ENCODE results near the gene PRKG1. TPM values are rescaled to one million over a fixed set of nuclear protein-coding genes. Genes with fewer than 3 reads are reported as not detected.

The PRKG1 gene
- total RNA-seq, 2 donors from 2014 or later, result 94.5 to 96.0 TPM

DNA sequence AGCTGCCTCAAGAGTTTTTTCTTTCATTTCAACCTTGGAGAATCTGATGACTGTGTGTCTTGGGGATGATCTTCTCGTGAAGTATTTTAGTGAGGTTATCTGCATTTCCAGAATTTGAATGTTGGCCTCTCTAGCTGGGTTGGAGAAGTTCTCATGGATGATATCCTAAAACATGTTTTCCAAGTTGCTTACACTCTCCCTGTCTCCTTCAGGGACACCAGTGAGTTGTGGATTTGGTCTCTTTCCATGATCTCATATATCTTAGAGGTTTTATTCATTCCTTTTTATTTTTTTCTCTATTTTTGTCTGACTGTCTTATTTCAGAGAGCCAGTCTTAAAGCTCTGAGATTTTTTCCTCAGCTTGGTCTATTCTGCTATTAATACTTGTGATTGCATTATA lies 907.4 kb downstream of the PRKG1 start:
- DNase-seq (ENCODE audit: low spot score), result no peak
- intact Hi-C loops (cut with DNase I), result no loop called here

DNA sequence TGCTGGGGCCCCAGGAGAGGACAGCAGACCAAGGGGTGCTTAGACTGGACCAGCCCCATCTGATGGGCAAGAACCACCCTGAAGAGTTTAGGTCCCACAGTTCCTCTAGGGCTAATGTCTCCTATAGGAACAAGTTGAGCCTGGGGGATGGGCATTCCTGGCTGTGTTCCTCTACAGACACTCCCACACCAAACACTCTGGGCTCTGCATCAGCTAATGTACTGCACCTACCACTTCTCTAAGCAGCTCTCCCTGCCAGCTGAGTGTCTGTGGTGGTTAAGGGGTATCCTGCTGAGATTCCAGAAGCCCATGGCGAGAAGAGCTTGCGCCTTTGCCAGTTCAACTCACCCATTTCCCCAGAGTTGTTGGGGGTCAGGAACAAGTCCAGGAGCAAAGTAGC lies 909.2 kb downstream of the PRKG1 start:
- DNase-seq (ENCODE audit: low spot score), result no peak
- intact Hi-C loops (cut with DNase I), result no loop called here

DNA sequence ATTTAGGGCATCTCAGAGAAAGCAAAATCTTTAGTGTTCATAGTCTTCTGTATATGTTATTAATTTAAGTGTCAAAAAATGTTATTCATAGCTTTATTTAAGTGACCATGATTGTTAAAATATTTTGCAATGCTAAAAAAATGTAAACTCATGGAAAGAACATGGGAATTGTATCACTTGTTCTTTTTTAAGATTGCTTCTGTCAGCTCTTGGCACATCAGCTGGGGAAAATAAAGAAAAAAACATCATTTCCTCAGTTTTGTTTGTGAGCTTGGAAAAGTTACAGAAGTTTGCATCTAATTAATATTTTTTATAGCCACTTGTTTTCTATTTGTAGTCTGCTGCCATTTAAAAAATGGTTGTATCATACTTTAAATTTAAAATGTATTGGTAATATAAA lies 911.0 kb downstream of the PRKG1 start:
- DNase-seq (ENCODE audit: low spot score), result no peak
- intact Hi-C loops (cut with DNase I), result no loop called here

DNA sequence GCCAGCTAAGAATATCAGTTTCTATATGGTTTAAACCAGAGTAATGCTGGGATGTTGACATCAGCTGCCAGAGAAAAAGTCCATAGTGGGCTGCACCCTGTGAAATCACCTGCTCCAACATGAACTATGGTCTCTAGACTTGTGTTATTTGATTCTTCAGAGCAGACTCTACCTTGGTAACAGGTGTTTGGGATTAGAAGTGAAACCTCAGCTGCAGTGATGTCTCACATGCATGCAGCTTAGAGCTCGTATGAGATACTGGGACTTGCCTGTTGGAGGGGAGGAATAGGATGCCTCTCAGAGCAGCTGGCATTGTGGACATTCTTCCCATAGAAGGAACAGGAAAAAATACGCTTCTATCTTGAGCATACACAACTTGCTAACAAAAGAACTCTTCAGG lies 912.2 kb downstream of the PRKG1 start:
- intact Hi-C loops (cut with DNase I), result no loop called here
- DNase-seq (ENCODE audit: low spot score), result no peak

DNA sequence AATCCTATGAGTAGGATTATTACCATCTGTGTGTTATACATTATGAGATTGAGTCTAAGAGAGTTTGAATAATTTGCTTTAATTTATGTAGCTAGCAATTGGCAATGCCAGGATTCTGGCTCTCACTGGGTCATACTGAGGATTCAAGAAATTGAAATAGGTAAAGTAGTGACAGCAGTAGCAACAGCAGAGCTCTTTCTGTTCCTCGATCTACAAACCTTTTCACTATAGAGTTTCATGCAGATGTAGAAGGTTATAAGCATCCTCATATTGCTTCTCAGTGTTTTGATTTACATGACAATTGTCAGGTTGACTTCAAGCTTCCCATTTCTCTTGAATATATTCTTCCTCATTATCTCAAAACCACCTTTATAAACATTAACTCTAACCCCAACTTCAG lies 919.2 kb downstream of the PRKG1 start:
- DNase-seq (ENCODE audit: low spot score), result no peak

DNA sequence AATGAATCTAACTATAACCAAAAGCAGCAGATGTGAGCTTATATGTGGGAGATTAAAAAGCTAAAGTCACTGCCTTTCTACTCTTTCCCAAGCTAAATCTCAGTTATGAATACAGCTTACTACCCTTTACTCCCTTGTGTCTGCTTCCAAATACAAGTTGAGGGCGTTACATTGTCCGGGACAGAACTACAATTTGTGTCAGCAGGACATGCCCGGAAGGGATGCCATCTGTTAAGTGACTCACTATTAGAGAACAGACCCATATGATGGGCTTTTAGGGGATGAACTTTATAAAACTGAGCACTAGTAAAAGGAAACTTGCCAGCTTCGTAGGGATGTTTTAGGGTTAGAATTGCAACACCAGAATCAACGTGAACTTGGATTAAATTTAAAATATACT lies 924.8 kb downstream of the PRKG1 start:
- no peak for DNase-seq (ENCODE audit: low spot score)
- intact Hi-C loops (cut with DNase I), result no loop called here

More for the DNA sequence above, 919.2 kb downstream of the PRKG1 start:
- intact Hi-C loops (cut with DNase I), result no loop called here

DNA sequence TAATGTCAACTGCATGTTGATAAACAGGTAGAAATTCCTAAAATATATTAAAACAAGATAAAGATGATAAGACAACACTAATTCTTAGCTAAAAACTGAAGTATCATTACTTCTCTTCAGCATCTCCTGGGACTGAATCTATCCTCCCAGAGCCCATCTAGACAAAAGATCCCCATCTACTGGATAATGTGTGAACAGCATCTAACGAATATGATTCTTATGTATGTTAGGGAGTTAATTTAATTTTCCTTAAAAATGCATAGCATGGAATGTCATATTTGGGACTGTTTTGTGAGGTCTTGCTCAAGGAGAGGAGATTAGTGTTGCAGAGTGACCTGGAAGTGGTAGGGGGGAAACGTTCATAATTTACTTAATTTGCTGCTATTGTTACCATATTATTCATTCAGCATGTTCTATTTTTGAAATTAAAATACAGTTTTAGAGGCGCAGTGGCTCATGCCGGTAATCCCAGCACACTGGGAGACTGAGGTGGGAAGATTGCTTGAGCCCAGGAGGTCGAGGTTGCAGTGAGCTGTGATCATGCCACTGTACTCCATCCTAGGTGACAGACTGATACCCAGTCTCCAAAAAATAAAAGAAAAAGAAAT lies 930.2 kb downstream of the PRKG1 start:
- no peak for DNase-seq (ENCODE audit: low spot score)
- intact Hi-C loops (cut with DNase I), result no loop called here

DNA sequence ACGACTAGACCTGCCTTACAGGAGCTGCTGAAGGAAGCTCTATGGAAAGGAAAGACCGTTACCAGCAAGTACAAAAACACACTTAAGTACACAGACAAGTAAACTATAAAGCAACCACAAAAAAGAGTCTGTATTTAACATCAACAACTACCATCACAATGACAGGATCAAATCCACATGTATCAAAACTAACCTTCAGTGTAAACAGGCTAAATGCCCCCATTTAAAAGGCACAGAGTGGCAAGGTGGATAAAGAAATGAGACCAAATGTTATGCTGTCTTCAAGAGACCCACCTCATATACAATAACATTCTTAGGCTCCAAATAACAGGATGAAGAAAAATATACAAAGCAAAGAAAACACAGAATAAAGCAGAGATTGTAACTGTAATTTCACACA lies 932.8 kb downstream of the PRKG1 start:
- no peak for DNase-seq (ENCODE audit: low spot score)
- intact Hi-C loops (cut with DNase I), result no loop called here

DNA sequence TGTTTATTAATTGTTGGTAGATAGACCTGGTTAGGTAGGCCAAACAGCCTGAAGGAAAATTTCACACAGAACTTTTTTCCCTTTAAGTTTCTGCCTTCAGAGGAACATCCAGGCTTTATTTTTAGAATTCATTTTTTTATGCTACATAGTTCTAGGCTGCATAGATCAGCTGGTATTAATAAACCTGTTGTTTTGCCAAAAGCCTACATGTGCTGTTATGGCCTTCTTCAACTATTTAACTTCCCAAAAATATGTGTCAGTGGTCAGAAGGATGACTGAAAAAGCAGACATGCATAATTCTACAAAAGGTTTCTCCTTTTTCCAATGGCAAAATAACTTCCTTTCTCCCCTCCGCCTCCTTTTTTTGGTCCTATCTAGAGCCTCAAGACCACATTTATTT lies 936.8 kb downstream of the PRKG1 start:
- no peak for DNase-seq (ENCODE audit: low spot score)
- intact Hi-C loops (cut with DNase I), result no loop called here

DNA sequence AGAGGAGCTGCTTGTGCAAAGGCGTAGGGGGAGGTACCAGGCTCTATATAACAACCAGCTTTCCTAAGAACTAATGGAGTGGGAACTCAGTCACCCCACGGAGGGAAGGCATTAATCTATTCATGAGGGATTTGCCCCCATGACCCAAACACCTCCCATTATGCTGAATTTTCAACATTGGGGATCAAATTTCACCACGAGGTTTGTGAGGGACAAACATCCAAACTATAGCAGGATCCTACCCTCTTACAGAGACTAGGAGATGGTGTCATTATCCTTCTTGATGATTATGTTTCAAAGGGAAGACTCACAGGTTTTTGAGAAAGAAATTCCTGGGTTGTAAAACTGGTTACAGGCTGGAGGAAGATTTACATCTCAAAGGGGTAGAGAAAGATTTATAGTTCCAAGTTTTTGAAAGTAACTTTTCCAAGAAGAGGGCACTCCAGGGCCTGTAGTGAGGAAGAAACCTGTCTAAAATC lies 944.8 kb downstream of the PRKG1 start:
- intact Hi-C loops (cut with DNase I), result no loop called here
- no peak for DNase-seq (ENCODE audit: low spot score)

DNA sequence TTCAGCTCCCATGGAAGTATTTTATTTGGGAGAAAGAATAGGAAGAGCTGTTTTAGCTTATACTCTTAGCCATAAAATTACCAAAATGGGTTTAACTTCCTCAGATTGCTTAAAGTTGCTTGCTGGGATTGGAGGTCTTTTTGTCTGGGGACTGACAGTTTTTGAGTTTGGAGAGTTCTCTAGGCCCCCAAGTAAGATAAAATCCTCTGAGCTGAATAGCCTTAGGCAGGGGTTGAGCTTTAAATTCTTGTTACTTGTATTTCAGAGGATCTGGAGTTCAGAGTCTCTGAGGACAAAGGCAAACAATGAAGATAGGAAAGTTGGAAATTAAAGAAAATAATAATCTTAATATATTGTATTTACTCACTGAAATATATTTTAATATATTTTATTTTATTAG lies 945.4 kb downstream of the PRKG1 start:
- intact Hi-C loops (cut with DNase I), result no loop called here
- DNase-seq (ENCODE audit: low spot score), result no peak

DNA sequence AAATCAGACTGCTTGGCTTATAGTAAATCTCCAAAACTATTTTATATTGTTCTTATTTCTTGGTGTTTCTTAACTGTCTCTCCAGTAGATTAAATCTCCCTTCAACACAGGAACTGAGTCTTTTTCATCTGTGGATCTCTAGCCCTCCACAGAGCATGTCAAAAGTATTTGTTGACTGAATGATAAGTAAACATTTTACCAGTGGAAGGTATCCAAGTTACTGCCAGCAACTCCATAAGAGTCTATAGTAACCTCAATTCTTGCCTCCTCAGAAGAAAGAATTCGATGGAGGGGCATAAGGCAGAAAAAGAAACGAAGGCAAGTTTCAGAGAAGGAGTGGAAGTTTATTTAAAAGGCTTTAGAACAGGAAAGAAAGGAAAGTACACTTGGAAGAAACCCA lies 945.9 kb downstream of the PRKG1 start:
- intact Hi-C loops (cut with DNase I), result no loop called here
- DNase-seq (ENCODE audit: low spot score), result no peak

DNA sequence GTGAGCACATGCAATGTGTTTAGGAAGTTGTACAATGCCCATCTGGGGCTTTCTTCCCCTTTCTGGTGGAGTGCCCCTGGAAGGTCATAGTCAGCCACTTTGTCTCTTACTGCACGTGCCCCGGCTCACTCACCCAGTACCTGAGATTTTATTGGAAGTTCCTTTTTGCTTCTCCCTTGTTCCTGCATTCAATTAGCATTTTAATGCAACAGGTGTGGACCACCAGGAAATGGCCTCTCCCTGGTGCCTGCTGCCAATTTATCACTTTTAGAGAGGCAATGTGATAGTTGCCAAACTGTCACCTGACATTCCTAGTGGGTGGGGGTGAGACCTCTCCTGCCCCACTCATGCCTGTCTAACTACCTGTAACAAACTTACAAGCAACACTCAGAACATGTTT lies 946.4 kb downstream of the PRKG1 start:
- DNase-seq (ENCODE audit: low spot score), result no peak
- intact Hi-C loops (cut with DNase I), result no loop called here

DNA sequence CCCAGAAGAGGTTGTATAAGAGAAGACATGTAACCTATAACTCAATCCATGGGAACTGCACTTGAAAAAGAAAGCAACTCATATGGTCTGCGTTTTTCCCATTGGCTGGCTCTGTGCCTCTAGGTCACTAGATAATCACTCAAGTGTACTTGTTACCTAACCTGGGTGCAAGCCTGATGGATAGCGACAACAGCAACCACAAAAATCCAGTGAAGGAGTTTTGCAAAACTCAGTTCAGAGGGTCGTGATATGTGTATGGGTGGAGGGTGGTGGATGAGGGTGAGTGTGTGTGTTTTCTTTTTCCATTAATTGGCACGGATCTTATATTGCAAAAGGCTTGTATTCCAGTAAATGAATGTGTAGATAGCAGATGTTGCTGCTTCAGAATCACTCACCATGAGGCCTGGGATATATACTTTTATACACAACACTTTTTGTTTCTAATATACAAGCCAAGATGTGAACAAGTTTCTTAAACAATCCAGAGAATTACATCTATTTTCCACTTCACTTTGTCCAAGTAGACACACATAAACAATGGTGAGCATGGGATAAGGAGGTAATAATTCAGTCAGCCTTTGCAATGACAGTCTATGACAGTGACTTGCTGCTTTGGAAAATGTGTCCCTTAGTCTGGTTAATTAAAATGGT lies 952.9 kb downstream of the PRKG1 start:
- intact Hi-C loops (cut with DNase I), result no loop called here
- DNase-seq (ENCODE audit: low spot score), result no peak

DNA sequence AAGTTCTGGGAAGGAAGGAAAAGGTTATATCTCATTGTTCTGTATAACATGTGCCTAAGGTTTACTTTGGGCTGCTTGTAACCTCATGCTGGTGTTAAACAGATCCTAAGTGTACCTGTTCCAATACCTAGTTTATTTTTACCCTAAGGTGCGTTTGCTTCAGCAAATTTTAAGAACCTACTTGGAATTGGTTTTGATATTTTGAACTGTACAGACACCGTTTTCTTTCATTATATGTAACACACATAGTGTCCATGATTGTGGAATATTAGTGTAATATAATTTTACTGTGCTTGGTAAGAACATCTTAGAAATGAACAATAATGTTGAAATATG lies 954.2 kb downstream of the PRKG1 start:
- intact Hi-C loops (cut with DNase I), result no loop called here
- DNase-seq (ENCODE audit: low spot score), result no peak

DNA sequence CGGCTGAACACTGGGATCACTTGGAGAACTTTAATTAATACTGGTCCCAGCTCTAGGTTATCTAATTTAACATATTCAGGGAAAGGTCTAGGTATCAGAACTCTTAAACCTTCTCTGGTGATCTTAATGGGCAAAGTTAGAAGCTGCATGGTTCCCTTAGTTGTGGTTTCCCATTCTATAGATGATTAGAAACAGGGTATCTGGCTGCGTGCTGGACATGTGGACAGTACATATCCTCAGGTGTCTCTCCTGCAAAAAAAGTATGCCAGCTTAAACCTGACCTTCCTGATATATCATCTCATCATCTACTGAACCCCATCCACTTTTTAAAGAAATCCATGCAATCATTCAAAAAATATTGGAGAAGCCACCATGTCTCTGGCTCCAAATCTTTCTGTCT lies 955.3 kb downstream of the PRKG1 start:
- intact Hi-C loops (cut with DNase I), result no loop called here
- DNase-seq (ENCODE audit: low spot score), result no peak

DNA sequence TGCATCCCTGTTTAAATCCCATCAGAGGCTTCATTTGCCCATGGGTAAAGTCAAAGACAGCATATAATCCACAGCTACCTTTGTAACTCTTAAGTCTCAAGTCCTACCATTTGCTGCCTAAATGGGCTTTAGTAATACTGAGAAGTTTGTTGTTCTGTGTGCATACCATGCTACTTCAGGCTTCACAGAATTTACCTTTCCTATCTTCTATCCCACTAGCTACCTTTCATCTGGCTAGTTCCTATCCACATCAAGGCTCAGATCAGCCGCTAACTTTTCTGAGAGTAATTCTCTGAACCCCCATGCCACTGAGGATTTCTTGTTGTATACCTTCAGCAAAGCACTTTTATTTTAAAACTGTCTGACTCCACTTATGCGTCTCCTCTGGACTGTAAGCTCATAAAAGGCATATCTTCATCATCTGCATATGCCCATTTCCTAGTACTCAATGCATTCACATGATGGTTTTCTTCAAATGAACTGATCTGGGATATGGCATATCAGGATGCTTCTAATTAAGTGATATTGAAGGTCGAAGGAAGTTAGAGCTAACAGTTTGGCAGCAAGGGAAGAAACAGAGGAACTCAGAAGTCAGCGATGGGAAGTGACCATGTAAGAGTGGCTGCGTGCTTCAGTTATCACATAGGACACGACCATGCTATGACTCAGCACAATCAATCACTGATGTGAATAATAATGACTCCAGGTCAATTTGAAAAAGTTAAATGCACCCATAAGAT lies 955.9 kb downstream of the PRKG1 start:
- intact Hi-C loops (cut with DNase I), result no loop called here

DNA sequence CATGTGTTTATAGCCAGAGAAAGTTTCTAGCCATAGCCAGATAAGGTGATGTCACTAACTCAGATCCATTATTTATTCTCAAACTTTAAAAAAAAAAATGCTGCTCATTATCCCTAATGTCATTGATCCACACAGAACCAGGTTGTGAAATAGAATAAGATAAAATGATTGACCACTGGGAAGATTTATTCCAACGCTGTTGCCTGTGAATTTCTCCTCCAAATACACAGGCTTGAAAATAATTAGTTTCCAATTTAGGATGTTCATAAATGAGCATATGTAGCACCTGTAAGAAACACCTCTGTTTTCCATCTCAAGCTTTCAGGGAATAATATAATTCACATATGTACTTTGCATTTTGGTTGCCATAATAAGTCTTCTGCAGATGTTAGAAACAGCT lies 956.7 kb downstream of the PRKG1 start:
- intact Hi-C loops (cut with DNase I), result no loop called here

More for the DNA sequence above, 955.9 kb downstream of the PRKG1 start:
- DNase-seq (ENCODE audit: low spot score), result no peak

DNA sequence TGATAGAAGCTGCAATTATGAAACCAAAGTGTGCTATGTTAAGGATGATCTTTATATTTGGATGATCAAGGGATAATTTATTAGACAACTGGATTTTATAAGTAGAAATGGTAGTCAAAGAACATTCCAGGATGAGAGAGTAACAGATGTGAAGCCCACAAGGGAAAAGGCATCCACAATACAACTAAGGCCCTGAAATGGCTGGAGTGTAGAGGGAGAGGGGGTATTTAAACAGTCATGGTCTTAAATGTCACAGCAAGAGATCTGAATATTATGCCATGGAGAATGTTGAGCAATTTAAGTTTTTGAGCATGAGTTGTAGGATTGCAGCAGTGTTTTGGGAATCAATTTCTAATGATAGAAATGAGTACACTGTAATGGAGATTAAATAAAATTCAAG lies 957.5 kb downstream of the PRKG1 start:
- DNase-seq (ENCODE audit: low spot score), result no peak
- intact Hi-C loops (cut with DNase I), result no loop called here

More for the DNA sequence above, 956.7 kb downstream of the PRKG1 start:
- no peak for DNase-seq (ENCODE audit: low spot score)

DNA sequence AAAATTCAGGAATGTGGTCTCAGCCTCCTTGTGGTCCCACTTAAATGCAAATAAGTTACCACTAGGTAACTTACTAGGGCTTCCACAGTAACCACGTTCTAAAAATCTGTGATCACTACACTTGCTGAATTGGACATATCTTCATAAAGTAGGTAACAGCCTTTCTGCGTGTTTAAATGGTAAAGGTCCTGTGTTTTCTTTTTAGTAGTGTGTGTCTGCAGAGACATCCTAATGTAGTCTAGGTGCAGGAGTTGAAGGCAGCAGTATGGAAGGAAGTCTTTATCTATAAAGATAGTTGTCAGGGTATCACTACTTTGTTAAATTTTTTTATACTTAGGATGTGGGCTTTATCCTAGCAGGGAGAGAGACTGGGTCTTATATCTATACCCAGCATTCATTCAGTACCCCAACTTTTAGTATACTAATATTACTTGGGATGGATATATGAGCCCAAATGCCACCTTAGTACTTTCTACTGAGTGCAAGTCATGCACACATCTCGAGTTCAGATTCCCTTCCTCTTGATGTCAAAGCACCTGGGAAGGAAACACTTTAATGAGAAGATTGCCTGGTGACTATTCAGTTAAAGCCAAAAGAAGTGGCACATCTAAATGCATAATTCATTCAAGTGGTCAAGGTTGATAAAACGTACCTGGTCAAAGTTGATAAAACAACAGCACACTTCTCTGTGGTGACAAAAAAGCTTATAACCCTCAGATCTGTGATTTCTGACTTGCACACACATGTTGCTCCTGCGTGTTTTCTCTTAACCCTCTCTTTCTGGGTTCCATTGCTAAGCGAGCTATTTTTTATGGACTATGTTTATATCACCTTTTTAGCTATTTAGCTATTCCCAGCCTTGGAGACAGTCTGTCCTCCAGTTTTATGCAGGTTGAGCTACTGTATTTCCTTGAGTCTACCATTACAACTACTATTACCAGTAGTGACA lies 958.7 kb downstream of the PRKG1 start:
- intact Hi-C loops (cut with DNase I), result no loop called here

More for the DNA sequence above, 958.7 kb downstream of the PRKG1 start:
- no peak for DNase-seq (ENCODE audit: low spot score)

All from posterior vena cava (tissue), 2 donors.